Measurements from ENCODE around the gene CSF3.

Gene CSF3

DNA sequence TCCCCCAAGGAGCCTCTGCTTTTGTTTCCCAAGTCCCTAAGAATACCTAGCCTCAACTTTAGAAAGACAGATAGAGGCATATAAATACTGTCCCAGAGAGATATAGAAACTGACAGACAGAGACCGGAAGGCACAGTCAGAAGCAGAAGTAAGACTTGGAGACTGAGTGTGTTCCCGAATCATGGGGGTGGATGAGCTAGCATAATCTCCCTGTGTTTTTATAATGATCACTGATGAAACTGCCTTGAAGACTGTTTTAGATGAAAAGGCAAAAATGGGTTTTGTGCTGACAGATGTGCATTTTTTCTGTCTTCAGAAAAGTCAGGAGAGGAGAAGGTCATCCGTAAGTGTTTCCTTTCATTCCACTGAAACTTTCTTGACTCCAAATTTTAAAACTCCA, 43.0 kb upstream of the CSF3 start:
- TF ChIP-seq, protein P1, sequence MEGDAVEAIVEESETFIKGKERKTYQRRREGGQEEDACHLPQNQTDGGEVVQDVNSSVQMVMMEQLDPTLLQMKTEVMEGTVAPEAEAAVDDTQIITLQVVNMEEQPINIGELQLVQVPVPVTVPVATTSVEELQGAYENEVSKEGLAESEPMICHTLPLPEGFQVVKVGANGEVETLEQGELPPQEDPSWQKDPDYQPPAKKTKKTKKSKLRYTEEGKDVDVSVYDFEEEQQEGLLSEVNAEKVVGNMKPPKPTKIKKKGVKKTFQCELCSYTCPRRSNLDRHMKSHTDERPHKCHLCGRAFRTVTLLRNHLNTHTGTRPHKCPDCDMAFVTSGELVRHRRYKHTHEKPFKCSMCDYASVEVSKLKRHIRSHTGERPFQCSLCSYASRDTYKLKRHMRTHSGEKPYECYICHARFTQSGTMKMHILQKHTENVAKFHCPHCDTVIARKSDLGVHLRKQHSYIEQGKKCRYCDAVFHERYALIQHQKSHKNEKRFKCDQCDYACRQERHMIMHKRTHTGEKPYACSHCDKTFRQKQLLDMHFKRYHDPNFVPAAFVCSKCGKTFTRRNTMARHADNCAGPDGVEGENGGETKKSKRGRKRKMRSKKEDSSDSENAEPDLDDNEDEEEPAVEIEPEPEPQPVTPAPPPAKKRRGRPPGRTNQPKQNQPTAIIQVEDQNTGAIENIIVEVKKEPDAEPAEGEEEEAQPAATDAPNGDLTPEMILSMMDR (conservative IDR thresholded peaks at IDR 0.05; ENCODE audit: low read depth, low read length), result no peak
- peak; percentile 35 for DNase-seq (ENCODE audit: low read depth)
- no peak overlapping the region for H3K4me3 ChIP-seq (ENCODE audit: low read depth, low read length)

DNA sequence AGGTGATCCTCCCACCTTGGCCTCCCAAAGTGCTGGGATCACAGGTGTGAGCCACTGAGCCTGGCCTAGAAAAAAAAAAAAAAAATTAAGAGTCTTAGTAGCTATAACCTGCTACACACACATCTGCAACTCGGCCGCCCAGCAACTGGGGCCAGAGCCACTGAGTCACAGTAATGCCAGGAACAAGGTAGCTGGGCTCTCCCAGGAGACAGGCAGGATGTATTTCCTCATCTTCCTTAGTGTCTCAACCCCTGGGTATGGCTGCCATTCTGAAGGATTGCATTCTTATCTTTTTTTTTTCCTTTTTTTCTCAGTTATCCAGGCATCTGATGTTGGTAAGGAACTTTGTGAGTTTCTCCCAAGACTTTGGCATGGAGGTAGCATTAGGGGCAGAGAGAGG, 41.7 kb upstream of the CSF3 start:
- TF ChIP-seq, protein P1 (conservative IDR thresholded peaks at IDR 0.05; ENCODE audit: low read depth, low read length), result no peak
- no peak overlapping the region for H3K4me3 ChIP-seq (ENCODE audit: low read depth, low read length)
- DNase-seq (ENCODE audit: low read depth), result peak; percentile 33

DNA sequence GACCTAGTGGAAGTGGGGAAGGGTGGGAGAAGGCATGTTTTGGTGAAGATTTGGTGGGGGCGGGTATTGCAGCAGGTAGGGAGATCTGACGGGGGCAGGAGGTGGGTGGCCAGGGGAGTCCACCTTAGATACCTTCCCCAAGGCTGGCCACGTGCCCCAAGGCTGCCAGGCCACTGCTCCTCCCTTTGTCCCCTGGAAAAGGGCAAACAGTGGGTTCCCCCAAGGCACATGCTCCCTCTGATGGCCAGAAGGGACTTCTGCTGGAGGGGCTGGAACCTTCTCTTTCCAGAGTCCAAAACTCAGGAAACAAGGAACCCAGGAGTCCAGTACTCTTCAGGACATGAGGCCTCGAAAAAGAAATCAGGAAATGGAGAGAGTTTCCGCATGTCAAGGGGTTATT, 40.8 kb upstream of the CSF3 start:
- no peak overlapping the region for H3K4me3 ChIP-seq (ENCODE audit: low read depth, low read length)
- no peak for DNase-seq (ENCODE audit: low read depth)
- TF ChIP-seq, protein P1 (conservative IDR thresholded peaks at IDR 0.05; ENCODE audit: low read depth, low read length), result no peak

DNA sequence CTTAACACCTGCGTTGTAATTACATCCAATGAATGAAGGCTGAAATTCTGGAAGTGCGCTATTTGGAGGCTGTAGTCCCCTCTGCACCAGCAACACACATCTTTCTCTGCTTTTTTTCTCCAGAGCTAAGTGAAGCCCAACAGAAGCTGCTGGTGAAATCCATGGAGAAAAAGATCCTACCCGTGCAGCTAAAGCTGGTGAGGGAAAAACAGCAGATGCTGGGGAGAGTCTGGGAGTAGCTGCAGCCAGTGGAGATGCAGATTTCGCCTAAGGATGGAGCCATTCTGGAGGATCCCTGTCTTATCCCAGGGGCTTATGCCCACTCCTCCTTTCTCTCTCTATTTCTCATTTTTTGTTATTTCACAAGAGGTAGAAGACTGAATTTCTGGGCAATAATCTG, 39.4 kb upstream of the CSF3 start:
- TF ChIP-seq, protein P1 (conservative IDR thresholded peaks at IDR 0.05; ENCODE audit: low read depth, low read length), result no peak
- no peak overlapping the region for H3K4me3 ChIP-seq (ENCODE audit: low read depth, low read length)
- no peak for DNase-seq (ENCODE audit: low read depth)

DNA sequence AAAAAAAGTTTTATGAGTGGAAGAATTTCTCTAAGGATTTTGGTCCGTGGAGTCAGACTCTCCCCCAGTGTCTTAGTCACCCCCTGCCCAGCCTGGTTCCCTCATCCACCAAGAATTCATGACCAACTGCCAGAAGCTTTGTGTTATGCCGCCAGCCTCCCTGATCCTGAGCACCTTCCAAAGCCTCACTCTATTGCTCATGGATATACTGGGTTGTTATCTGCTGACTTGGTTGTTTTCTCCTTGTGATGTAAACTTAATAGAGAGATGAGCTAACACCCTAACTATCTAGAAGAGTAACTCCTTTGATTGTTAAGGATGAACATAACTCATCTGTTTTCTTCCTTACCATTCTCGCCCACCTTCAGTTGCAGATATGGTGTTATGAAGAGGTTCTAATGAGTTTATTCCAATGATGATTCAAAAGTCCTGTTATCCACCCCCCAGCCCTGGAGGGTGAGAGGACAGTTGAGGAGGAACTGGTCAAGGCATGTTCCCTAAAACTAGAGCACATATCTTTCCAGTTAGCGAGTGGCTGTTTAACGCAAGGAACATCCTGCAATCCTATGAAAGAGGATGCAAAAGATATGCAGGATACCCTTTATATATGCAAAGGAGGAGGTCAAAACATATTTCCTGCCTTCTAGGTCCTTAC, 36.1 kb upstream of the CSF3 start:
- TF ChIP-seq, protein P1 (conservative IDR thresholded peaks at IDR 0.05; ENCODE audit: low read depth, low read length), result no peak
- peak; percentile 72 for DNase-seq (ENCODE audit: low read depth)
- H3K4me3 ChIP-seq (ENCODE audit: low read depth, low read length), result no peak overlapping the region

DNA sequence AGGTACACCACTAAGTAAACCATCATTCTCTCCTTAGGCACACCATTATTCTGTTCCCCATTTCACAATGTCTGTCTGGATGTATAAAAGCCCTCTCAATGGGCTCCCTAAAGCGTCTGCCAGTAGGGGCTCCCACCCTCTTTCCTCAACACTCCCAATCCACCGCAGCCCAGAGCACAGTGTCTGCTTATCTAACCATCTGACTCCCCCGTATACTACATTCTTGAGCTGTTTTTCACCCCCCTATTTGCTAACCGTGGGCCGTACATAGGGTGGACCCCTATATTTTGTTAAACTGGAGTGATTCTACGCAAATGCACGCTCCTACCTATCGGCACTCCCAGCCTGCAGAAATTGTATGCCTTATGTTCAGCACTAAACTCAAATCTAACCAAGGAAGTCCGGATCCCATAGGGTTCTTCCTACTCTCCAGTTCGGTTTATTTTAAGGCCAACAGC, 35.3 kb upstream of the CSF3 start:
- H3K4me3 ChIP-seq (ENCODE audit: low read depth, low read length), result peak overlapping the region; percentile 99
- no peak for DNase-seq (ENCODE audit: low read depth)
- TF ChIP-seq, protein P1 (conservative IDR thresholded peaks at IDR 0.05; ENCODE audit: low read depth, low read length), result peak; percentile 41
